HepG2 (cell line): ENCODE measurements around the gene ARHGAP26.

Source experiments
- CREB1 ChIP-seq, 2 experiments: fragments of 450-650 bp in 1 of 2; IDR thresholded peaks; 2 replicates each; pipeline ENCODE4 v1.6.1; 2016 to 2017; ENCODE audit warnings: control low read depth in 1 of 2, mild to moderate bottlenecking in 1 of 2, missing compliant biosample characterization in 1 of 2, missing genetic modification characterization in 1 of 2
- MAFK ChIP-seq, 2 experiments: IDR thresholded peaks in 1 of 2; conservative IDR thresholded peaks in 1 of 2; 2 replicates each; pipeline ENCODE4 v1.6.1; 2011; ENCODE audit warnings: improper control_type of control experiment in 2 of 2, low read length in 2 of 2
- MTF2 ChIP-seq: sonication (generic); formaldehyde crosslinking; IDR thresholded peaks from 2 replicates; pipeline ENCODE4 v1.5.0; 2020; ENCODE audit warnings: missing genetic modification reagents, borderline replicate concordance
- NAIF1 ChIP-seq: sonication (generic); formaldehyde crosslinking; IDR thresholded peaks from 2 replicates; pipeline ENCODE4 v1.5.0; 2020; ENCODE audit warnings: mild to moderate bottlenecking, missing genetic modification reagents, borderline replicate concordance
- NBN ChIP-seq: fragments of 450-650 bp; conservative IDR thresholded peaks from 2 replicates; pipeline ENCODE4 v1.6.1; 2017
- NFIC ChIP-seq: IDR thresholded peaks from 2 replicates; pipeline ENCODE4 v1.6.1; 2012; ENCODE audit warnings: mild to moderate bottlenecking, low read length, inconsistent platforms
- RARG ChIP-seq: sonication (generic); formaldehyde crosslinking; IDR thresholded peaks from 2 replicates; pipeline ENCODE4 v1.4.0; 2020; ENCODE audit warnings: low read depth, mild to moderate bottlenecking, missing genetic modification reagents
- RELA ChIP-seq: sonication (generic); formaldehyde crosslinking; IDR thresholded peaks from 2 replicates; pipeline ENCODE4 v1.4.0; 2020; ENCODE audit warnings: missing genetic modification reagents
- SMAD9 ChIP-seq: sonication (generic); formaldehyde crosslinking; IDR thresholded peaks from 2 replicates; pipeline ENCODE4 v1.5.1; 2020; ENCODE audit warnings: mild to moderate bottlenecking, missing genetic modification reagents
- ZNF143 ChIP-seq: sonication (generic); formaldehyde crosslinking; IDR thresholded peaks from 2 replicates; pipeline ENCODE4 v1.4.0; 2020; ENCODE audit warnings: missing genetic modification reagents
- ZNF549 ChIP-seq: sonication (generic); formaldehyde crosslinking; IDR thresholded peaks from 2 replicates; pipeline ENCODE4 v1.5.0; 2020; ENCODE audit warnings: missing genetic modification reagents

DNA sequence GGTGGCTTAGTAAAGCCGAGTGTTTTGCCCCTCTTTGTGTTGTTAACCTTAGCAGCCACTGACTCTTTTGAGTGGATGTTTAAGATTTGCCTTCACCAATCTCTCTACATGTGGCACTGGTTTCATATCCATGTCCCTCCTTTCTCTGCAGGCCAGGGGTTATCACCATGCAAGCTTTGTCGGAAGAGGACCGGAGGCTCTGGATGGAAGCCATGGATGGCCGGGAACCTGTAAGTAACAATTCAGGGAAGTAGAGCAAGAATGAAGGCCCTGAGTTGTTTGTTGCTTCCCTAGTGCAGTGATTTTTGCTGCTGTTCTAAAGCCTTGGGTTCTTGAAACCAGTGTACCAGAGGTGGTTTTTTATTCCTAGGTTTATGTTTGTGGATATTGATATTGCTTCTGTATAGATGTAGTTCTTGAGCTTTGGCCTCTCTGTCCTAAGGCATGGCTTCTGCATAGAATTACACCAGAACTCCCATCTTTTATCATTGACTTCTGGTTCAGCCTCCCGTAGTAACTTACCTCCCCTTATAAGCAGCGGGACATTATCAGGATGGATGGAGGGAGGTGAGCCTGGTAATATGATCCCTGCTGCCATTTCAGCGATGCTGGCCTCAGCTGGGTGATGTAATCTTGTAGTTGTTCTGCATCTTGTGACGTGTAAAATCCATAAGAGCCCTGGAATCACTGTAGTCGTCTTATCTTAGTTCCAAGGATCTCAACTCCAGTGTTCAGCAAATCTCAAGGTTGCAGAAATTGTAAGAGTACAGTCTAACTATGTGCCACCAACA is 161.9 kb downstream of the ARHGAP26 start:
- TF ChIP-seq MAFK (conservative IDR thresholded peaks at IDR 0.05 in 1 of 2, IDR thresholded peaks at IDR 0.05 in 1 of 2; ENCODE audit: low read length in 2 of 2) (no peak), RELA (CRISPR knock-in tag) (no peak), SMAD9 (no peak), ZNF143 (CRISPR knock-in tag) (no peak), NBN (no peak), RARG (no peak), MTF2 (CRISPR knock-in tag) (no peak), NAIF1 (CRISPR knock-in tag) (no peak), ZNF549 (CRISPR knock-in tag) (no peak), NFIC (no peak), CREB1 (IDR thresholded peaks at IDR 0.05) (no peak), CREB1 (CRISPR knock-in tag; IDR thresholded peaks at IDR 0.05) (no peak)
